NCI-H446 (cell line): ENCODE measurements around the gene CAV3.
A peak's percentile ranks its signal among the peaks of the same experiment; 100 is the strongest.

Source experiments
- DNase-seq, 2 experiments: peaks; one replicate each; lab custom pipeline; 2025; lab: John Stamatoyannopoulos, UW

CAV3 gene

GRCh38 chr3:8761866-8762265 lies 28.3 kb downstream of the CAV3 start:
- no peak for DNase-seq

GRCh38 chr3:8762607-8763377 lies 29.2 kb downstream of the CAV3 start:
- DNase-seq: no peak

GRCh38 chr3:8764528-8764927 lies 30.9 kb downstream of the CAV3 start:
- DNase-seq: no peak

- DNase-seq: no peak
Observed at GRCh38 chr3:8765528-8765927, 31.9 kb downstream of the CAV3 start.

GRCh38 chr3:8766148-8766547 lies 32.5 kb downstream of the CAV3 start:
- DNase-seq: no peak

GRCh38 chr3:8767256-8767666 lies 33.7 kb downstream of the CAV3 start:
- no peak for DNase-seq

- DNase-seq: no peak
Observed at GRCh38 chr3:8767667-8768363, 34.2 kb downstream of the CAV3 start.

GRCh38 chr3:8768364-8769087 lies 34.9 kb downstream of the CAV3 start:
- no peak for DNase-seq

GRCh38 chr3:8769088-8769822 lies 35.7 kb downstream of the CAV3 start, which contains the start of gene OXTR:
TSS of gene OXTR (minus strand) at chr3:8769613. CDS start at chr3:8768187, 1,426 bp downstream.
- peak in 1 of 2 experiments; percentile 47 for DNase-seq

GRCh38 chr3:8773941-8774542 lies 40.4 kb downstream of the CAV3 start:
- DNase-seq: no peak

GRCh38 chr3:8775181-8775580 lies 41.6 kb downstream of the CAV3 start:
- DNase-seq: no peak

- DNase-seq: no peak
Observed at GRCh38 chr3:8775602-8776001, 42.0 kb downstream of the CAV3 start.

- no peak for DNase-seq
Observed at GRCh38 chr3:8776406-8776805, 42.8 kb downstream of the CAV3 start.

GRCh38 chr3:8777201-8777977 lies 43.8 kb downstream of the CAV3 start:
- no peak for DNase-seq

GRCh38 chr3:8777978-8778267 lies 44.3 kb downstream of the CAV3 start:
- DNase-seq: no peak

- DNase-seq: no peak
Observed at GRCh38 chr3:8778475-8778874, 44.9 kb downstream of the CAV3 start.

- no peak for DNase-seq
Observed at GRCh38 chr3:8780279-8780678, 46.7 kb downstream of the CAV3 start.

GRCh38 chr3:8784676-8785435 lies 51.3 kb downstream of the CAV3 start:
- no peak for DNase-seq

GRCh38 chr3:8790529-8790928 lies 56.9 kb downstream of the CAV3 start:
- DNase-seq: no peak

- DNase-seq: no peak
Observed at GRCh38 chr3:8793242-8793641, 59.6 kb downstream of the CAV3 start.
